Brain microvascular endothelial cell (primary cell): ENCODE measurements around the gene HECTD4.

ENCODE experiments used
- DNase-seq: peaks from one replicate; pipeline ENCODE4 v3.0.0-alpha.2; 2020
- H3K27ac ChIP-seq: fragments of 250-450 bp; sonication (Bioruptor Pico); 2 replicates; pipeline ENCODE4 v1.5.1; 2020; ENCODE audit warnings: mild to moderate bottlenecking, moderate library complexity
- H3K27me3 ChIP-seq: fragments of 250-450 bp; sonication (Bioruptor Pico); replicated peaks from 2 replicates; pipeline ENCODE4 v1.5.1; 2020; ENCODE audit warnings: mild to moderate bottlenecking
- H3K36me3 ChIP-seq: fragments of 250-450 bp; sonication (Bioruptor Pico); replicated peaks from 2 replicates; pipeline ENCODE4 v1.5.1; 2020; ENCODE audit warnings: mild to moderate bottlenecking
- H3K4me3 ChIP-seq: 2 replicates; pipeline ENCODE4 v1.5.1; 2011; ENCODE audit warnings: low read depth, mild to moderate bottlenecking, control low read depth, low read length, moderate library complexity
- in situ Hi-C: cut with HindIII; loops from 2 replicates; pipeline ENCODE4 v1.10.0; 2017; ENCODE audit warnings: low sequenced_read_pairs, low pct_ligation_motif_present
- TF ChIP-seq, protein P1 (sequence below): IDR thresholded peaks from 2 replicates; pipeline ENCODE4 v1.5.1; 2011; ENCODE audit warnings: low read depth, mild to moderate bottlenecking, moderate library complexity, low read length, control low read depth, inconsistent platforms; ENCODE audit errors: missing control alignments

HECTD4 gene

DNA sequence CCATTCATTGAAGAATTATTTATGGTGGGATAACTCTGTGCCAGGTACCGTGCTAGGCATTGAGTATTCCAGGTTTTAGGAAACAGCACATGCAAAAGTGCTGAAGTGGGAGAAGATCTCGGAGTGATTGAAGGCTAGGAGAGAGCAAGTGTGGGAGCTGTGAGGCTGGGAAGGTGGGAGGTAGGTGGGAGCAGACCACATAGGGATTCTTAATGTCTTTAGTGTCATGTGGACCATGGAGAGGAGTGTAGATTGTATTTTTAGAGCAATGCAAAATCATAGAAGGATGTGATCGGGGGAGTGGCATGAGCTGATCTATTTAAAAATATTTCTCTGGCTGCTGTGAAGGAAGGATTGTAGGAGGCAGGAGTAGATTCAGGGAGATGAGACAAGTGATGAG lies 41.9 kb upstream of the HECTD4 start:
- H3K27me3 ChIP-seq = no peaks in the 10 kb centered on the region
- in situ Hi-C loops = no loop called here
- DNase-seq = no peak
- H3K27ac ChIP-seq = no peak overlapping the region
- H3K36me3 ChIP-seq = no peaks in the 10 kb centered on the region
- TF ChIP-seq, protein P1, sequence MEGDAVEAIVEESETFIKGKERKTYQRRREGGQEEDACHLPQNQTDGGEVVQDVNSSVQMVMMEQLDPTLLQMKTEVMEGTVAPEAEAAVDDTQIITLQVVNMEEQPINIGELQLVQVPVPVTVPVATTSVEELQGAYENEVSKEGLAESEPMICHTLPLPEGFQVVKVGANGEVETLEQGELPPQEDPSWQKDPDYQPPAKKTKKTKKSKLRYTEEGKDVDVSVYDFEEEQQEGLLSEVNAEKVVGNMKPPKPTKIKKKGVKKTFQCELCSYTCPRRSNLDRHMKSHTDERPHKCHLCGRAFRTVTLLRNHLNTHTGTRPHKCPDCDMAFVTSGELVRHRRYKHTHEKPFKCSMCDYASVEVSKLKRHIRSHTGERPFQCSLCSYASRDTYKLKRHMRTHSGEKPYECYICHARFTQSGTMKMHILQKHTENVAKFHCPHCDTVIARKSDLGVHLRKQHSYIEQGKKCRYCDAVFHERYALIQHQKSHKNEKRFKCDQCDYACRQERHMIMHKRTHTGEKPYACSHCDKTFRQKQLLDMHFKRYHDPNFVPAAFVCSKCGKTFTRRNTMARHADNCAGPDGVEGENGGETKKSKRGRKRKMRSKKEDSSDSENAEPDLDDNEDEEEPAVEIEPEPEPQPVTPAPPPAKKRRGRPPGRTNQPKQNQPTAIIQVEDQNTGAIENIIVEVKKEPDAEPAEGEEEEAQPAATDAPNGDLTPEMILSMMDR = no peak
- H3K4me3 ChIP-seq = no peak overlapping the region

DNA sequence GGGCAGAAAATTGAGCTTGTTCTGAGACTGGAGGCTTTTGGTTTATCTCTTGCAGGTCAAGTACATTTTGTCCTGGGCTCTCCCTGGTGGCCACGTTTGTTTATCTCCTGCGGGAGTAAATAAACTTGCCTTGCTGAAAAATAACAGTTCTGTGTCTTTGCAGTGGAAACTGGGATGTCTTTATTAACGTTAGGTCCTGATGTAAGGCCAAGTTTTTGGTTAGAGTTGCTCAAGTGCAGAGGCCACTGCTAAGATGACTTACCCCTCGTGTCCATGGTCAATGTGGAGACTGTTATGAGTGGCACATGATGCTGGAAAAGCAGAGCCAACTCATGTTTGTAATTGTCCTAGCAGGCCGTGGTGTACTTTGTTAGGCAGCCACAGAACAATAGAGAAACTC lies 40.3 kb upstream of the HECTD4 start:
- TF ChIP-seq, protein P1 = no peak
- no peak overlapping the region for H3K27ac ChIP-seq

DNA sequence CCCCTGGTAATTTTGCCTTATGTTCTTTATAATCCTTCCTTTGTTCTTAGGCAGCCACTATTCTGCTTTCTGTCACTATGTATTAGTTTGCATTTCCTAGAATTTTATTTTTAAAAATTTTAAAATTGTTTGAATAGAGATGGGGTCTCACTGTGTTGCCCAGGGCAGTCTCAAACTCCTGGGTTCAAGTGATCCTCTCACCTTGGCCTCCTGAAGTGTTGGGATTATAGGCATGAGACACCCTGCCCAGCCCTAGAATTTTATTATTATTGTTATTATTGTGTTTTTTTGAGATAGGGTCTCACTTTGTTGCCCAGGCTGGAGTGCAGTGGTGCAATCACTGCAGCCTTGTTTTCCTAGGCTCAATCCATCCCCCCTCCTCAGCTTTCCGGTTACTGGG lies 39.1 kb upstream of the HECTD4 start:
- Histone ChIP-seq H3K4me3 (no peak overlapping the region), H3K27me3 (no peaks in the 10 kb centered on the region), H3K36me3 (no peaks in the 10 kb centered on the region), H3K27ac (no peak overlapping the region)
- in situ Hi-C loops = no loop called here
- no peak for DNase-seq
- TF ChIP-seq, protein P1 = no peak

More for the DNA sequence above, 40.3 kb upstream of the HECTD4 start:
- DNase-seq = no peak
- H3K36me3 ChIP-seq = no peaks in the 10 kb centered on the region
- no peak overlapping the region for H3K4me3 ChIP-seq
- H3K27me3 ChIP-seq = no peaks in the 10 kb centered on the region
- in situ Hi-C loops = no loop called here

DNA sequence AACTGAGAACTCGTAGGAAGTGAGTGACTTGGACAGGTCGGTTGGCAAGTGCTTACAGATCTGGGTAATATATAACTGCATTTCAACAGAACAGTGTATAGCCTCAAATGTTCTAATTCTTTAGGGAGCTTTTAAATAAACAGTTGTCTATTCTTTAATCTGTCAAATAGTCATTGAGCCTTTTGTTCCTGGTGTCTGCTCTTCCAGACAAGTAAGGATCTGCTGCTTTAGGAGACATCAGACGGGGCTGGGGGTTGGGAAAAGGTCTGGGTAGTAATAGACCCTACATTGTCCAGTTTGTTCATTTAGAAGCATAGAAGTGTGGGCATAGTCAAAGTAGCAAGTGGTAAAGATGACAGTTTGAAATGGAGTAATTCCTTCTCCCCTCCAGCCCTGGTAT lies 38.5 kb upstream of the HECTD4 start:
- in situ Hi-C loops = no loop called here
- Histone ChIP-seq H3K36me3 (no peaks in the 10 kb centered on the region), H3K27me3 (no peaks in the 10 kb centered on the region), H3K4me3 (no peak overlapping the region), H3K27ac (no peak overlapping the region)
- no peak for DNase-seq
- TF ChIP-seq, protein P1 = no peak

DNA sequence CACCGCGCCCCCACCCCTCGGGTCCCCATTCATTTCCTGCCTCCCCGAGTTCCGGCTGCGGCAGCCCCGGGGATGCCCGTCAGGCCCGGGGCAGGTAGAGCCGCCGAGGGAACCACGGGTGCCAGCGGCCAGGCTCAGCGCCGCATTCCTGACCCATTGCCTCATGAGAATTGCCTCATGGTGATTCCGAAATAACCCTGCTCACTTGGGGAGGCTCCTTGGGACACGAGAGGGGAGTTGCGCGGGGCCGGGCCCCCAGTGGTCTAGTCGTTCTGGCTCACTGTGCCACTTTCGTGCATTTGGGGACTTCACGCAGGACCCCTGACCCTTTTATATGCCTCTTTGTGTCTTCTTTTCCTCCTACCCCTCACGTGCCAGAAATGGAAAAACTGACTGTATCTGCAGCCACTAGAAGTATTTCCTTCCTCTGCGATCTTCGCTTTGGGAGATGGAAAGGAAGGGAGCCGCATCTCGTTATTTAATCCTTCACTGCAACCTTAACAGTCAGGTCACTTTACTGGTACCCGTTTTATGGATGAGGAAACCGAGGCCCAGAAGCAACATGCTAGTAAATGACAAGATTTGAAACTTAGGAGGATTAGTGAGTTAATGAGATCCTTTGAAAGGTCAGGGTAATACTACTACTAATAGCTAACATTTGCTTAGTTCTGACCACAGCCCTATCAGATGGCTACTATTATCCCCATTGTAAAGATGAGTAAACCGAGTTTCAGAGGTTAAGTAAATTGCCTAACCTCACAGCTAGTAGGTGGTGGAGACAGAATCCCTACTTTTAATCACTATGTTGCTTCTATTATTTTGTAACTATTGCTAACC lies 37.3 kb upstream of the HECTD4 start:
- H3K4me3 ChIP-seq = peak overlapping the region; percentile 76
- in situ Hi-C loops = no loop called here
- TF ChIP-seq, protein P1 = no peak
- peak overlapping the region; percentile 97 for H3K27ac ChIP-seq
- no peaks in the 10 kb centered on the region for H3K36me3 ChIP-seq
- no peaks in the 10 kb centered on the region for H3K27me3 ChIP-seq
- DNase-seq = peak; percentile 72
